Suprapubic skin (tissue), 4 donors: ENCODE measurements around the gene TARBP1.

Experiments used
- EP300 ChIP-seq: sonication (generic); formaldehyde crosslinking; IDR thresholded peaks from one replicate; pipeline ENCODE4 v1.6.1; 2017; ENCODE audit warnings: antibody characterized with exemption
- POLR2AphosphoS5 ChIP-seq, 3 donors: sonication (generic); formaldehyde crosslinking; IDR thresholded peaks; one replicate each; pipeline ENCODE4 v1.6.1; 2017; ENCODE audit warnings: antibody characterized with exemption in 3 of 3
- TF ChIP-seq, protein P1 (sequence below), 2 donors: fragments of 200-600 bp in 1 of 2; fragments of 450-650 bp in 1 of 2; sonication (generic) in 1 of 2; IDR thresholded peaks; one replicate each; pipeline ENCODE4 v1.5.1; 2016 to 2019; ENCODE audit warnings: antibody characterized with exemption in 2 of 2, mild to moderate bottlenecking in 1 of 2, moderate library complexity in 1 of 2

- TF ChIP-seq, protein P1, sequence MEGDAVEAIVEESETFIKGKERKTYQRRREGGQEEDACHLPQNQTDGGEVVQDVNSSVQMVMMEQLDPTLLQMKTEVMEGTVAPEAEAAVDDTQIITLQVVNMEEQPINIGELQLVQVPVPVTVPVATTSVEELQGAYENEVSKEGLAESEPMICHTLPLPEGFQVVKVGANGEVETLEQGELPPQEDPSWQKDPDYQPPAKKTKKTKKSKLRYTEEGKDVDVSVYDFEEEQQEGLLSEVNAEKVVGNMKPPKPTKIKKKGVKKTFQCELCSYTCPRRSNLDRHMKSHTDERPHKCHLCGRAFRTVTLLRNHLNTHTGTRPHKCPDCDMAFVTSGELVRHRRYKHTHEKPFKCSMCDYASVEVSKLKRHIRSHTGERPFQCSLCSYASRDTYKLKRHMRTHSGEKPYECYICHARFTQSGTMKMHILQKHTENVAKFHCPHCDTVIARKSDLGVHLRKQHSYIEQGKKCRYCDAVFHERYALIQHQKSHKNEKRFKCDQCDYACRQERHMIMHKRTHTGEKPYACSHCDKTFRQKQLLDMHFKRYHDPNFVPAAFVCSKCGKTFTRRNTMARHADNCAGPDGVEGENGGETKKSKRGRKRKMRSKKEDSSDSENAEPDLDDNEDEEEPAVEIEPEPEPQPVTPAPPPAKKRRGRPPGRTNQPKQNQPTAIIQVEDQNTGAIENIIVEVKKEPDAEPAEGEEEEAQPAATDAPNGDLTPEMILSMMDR (IDR thresholded peaks at IDR 0.05), result peak in 1 of 2 donors; percentile 6
- peak in 1 of 3 donors; percentile 22 for TF ChIP-seq POLR2AphosphoS5 (IDR thresholded peaks at IDR 0.05)
- TF ChIP-seq EP300, result no peak
Observed at GRCh38 chr1:234478481-234479309, at the start of gene TARBP1.
